Thyroid gland (tissue), 4 donors: ENCODE measurements around the gene SCN2B. TPM values are rescaled to one million over a fixed set of nuclear protein-coding genes. Genes with fewer than 3 reads are reported as not detected.

Experiments used
- DNase-seq, 2 donors: peaks; one replicate each; pipeline ENCODE4 v3.0.0-alpha.2; 2019
- H3K27ac ChIP-seq, 3 donors: fragments of 200-600 bp; sonication (generic); 1 replicate in 2 of 3; 2 replicates in 1 of 3; pipeline ENCODE4 v1.5.1; 2016 to 2019; ENCODE audit warnings: mild to moderate bottlenecking in 1 of 3, moderate library complexity in 1 of 3
- H3K27me3 ChIP-seq: fragments of 200-600 bp; sonication (generic); one replicate; pipeline ENCODE4 v1.5.1; 2019
- H3K36me3 ChIP-seq, 2 donors: fragments of 200-600 bp; sonication (generic); one replicate each; pipeline ENCODE4 v1.5.1; 2016 to 2019
- H3K4me1 ChIP-seq, 2 donors: fragments of 200-600 bp; sonication (generic); one replicate each; pipeline ENCODE4 v1.5.1; 2017 to 2019
- H3K4me3 ChIP-seq, 3 donors: fragments of 200-600 bp; sonication (generic); replicated peaks in 1 of 3; 1 replicate in 2 of 3; 2 replicates in 1 of 3; pipeline ENCODE4 v1.5.1; 2016; ENCODE audit warnings: mild to moderate bottlenecking in 1 of 3
- H3K9me3 ChIP-seq: fragments of 200-600 bp; sonication (generic); one replicate; pipeline ENCODE4 v1.5.1; 2017
- POLR2A ChIP-seq, 2 donors: fragments of 450-650 bp; IDR thresholded peaks; one replicate each; pipeline ENCODE4 v1.6.1; 2017; ENCODE audit warnings: antibody characterized with exemption in 2 of 2, mild to moderate bottlenecking in 2 of 2, moderate library complexity in 1 of 2
- WGBS, 2 donors: methylation state at CpG; one replicate each; pipeline ENCODE4 v1.1.5; 2017; 5-methylcytosine and 5-hydroxymethylcytosine counted together
- intact Hi-C: fragments of 100-400 bp; cut with DNase I; formaldehyde crosslinking; loops from one replicate; pipeline ENCODE4 v1.15.1; 2023
- total RNA-seq, 4 donors: library from RNA; depleted of rRNA; stranded (reverse); fragments of >200 nt; gene quantifications; one replicate each; pipeline ENCODE4 v1.2.3, GENCODE V29; 2016
- TF ChIP-seq, protein P1 (sequence below), 6 experiments: fragments of 200-600 bp in 3 of 6; fragments of 450-650 bp in 3 of 6; sonication (generic) in 3 of 6; IDR thresholded peaks; one replicate each; pipeline ENCODE4 v1.5.1; 2016 to 2019; ENCODE audit warnings: antibody characterized with exemption in 6 of 6, mild to moderate bottlenecking in 2 of 6, inconsistent platforms in 1 of 6, moderate library complexity in 1 of 6

SCN2B gene
- total RNA-seq, 4 donors from 2014 or later = 0.13 to 0.83 (median 0.31) TPM

- TF ChIP-seq, protein P1, sequence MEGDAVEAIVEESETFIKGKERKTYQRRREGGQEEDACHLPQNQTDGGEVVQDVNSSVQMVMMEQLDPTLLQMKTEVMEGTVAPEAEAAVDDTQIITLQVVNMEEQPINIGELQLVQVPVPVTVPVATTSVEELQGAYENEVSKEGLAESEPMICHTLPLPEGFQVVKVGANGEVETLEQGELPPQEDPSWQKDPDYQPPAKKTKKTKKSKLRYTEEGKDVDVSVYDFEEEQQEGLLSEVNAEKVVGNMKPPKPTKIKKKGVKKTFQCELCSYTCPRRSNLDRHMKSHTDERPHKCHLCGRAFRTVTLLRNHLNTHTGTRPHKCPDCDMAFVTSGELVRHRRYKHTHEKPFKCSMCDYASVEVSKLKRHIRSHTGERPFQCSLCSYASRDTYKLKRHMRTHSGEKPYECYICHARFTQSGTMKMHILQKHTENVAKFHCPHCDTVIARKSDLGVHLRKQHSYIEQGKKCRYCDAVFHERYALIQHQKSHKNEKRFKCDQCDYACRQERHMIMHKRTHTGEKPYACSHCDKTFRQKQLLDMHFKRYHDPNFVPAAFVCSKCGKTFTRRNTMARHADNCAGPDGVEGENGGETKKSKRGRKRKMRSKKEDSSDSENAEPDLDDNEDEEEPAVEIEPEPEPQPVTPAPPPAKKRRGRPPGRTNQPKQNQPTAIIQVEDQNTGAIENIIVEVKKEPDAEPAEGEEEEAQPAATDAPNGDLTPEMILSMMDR (IDR thresholded peaks at IDR 0.05) = no peak
- no peak for TF ChIP-seq POLR2A (IDR thresholded peaks at IDR 0.05)
- H3K4me1 ChIP-seq = peaks cover 10 to 23% of the 10 kb centered on the region in 2 donors
- H3K4me3 ChIP-seq = no peak overlapping the region
- no peaks in the 10 kb centered on the region for H3K27me3 ChIP-seq
- no peaks in the 10 kb centered on the region for H3K9me3 ChIP-seq
- intact Hi-C loops = no loop called here
- H3K36me3 ChIP-seq = no peaks in the 10 kb centered on the region
- no peak for DNase-seq
- H3K27ac ChIP-seq = no peak overlapping the region
- WGBS, 2 donors = 77 to 79% methylated on average over 2 of the region's 2 CpGs
These were observed 27.6 kb downstream of the SCN2B start for GRCh38 chr11:118148856-118149255.

- Histone ChIP-seq H3K36me3 (no peaks in the 10 kb centered on the region), H3K9me3 (no peaks in the 10 kb centered on the region), H3K4me3 (no peak overlapping the region), H3K4me1 (peaks cover 8 to 21% of the 10 kb centered on the region in 2 donors), H3K27ac (no peak overlapping the region), H3K27me3 (no peaks in the 10 kb centered on the region)
- TF ChIP-seq, protein P1 (IDR thresholded peaks at IDR 0.05) = no peak
- no peak for TF ChIP-seq POLR2A (IDR thresholded peaks at IDR 0.05)
- 78% methylated on average over 6 to 8 of the region's 8 CpGs for WGBS, 2 donors
- DNase-seq = no peak
- intact Hi-C loops = no loop called here
These were observed 28.2 kb downstream of the SCN2B start for GRCh38 chr11:118148240-118148639.

- TF ChIP-seq, protein P1 (IDR thresholded peaks at IDR 0.05) = no peak
- TF ChIP-seq POLR2A (IDR thresholded peaks at IDR 0.05) = no peak
- no peaks in the 10 kb centered on the region for H3K9me3 ChIP-seq
- H3K4me1 ChIP-seq = peaks cover 5 to 14% of the 10 kb centered on the region in 2 donors
- peak overlapping the region in 1 of 3 donors; percentile 16 for H3K27ac ChIP-seq
- 51 to 62% methylated on average over 3 of the region's 3 CpGs for WGBS, 2 donors
- intact Hi-C loops = no loop called here
- H3K27me3 ChIP-seq = no peaks in the 10 kb centered on the region
- H3K36me3 ChIP-seq = no peaks in the 10 kb centered on the region
- no peak for DNase-seq
- no peak overlapping the region for H3K4me3 ChIP-seq
These were observed 28.9 kb downstream of the SCN2B start for GRCh38 chr11:118147502-118147901.

GRCh38 chr11:118146554-118146953 lies 29.9 kb downstream of the SCN2B start:
- H3K27me3 ChIP-seq = peaks cover 5% of the 10 kb centered on the region

More at GRCh38 chr11:118146554-118146953, 29.9 kb downstream of the SCN2B start:
- H3K4me1 ChIP-seq = peaks cover 5 to 6% of the 10 kb centered on the region in 2 donors
- no peaks in the 10 kb centered on the region for H3K9me3 ChIP-seq
- no peak for DNase-seq
- TF ChIP-seq, protein P1 (IDR thresholded peaks at IDR 0.05) = no peak
- TF ChIP-seq POLR2A (IDR thresholded peaks at IDR 0.05) = no peak
- intact Hi-C loops = loop anchor here (1.0 kb wide), 1 partner anchor 24 kb away; no protein-coding TSS in a partner anchor
- H3K36me3 ChIP-seq = no peaks in the 10 kb centered on the region
- H3K27ac ChIP-seq = peak overlapping the region in 1 of 3 donors; percentile 23
- WGBS, 2 donors = 84 to 85% methylated on average over 6 of the region's 6 CpGs
- no peak overlapping the region for H3K4me3 ChIP-seq
